WTC11 (cell line): ENCODE data around the gene OSTC. TPM values are rescaled to one million over a fixed set of nuclear protein-coding genes. Genes with fewer than 3 reads are reported as not detected.

Source experiments
- ATAC-seq: fragments of 200-7000 bp; cut with Tn5 transposase; 2 replicates; pipeline ENCODE4 v1.10.0; 2021; ENCODE audit warnings: mild to moderate bottlenecking, moderate library complexity
- CTCF ChIA-PET: fragments of 300-600 bp; sonication (Branson Sonifier 250); formaldehyde crosslinking; loops from one replicate; lab custom pipeline; 2021; ENCODE audit warnings: antibody characterized with exemption; lab: Charles Lee
- POLR2A ChIA-PET: fragments of 350-600 bp; sonication (Branson Sonifier 250); formaldehyde crosslinking; loops from one replicate; lab custom pipeline; 2021; ENCODE audit warnings: antibody characterized with exemption; lab: Charles Lee
- DNase-seq: peaks from one replicate; pipeline ENCODE4 v3.0.0; 2021; ENCODE audit warnings: low spot score
- H3K27ac Mint-ChIP-seq: 2 replicates; pipeline ENCODE4 v1.8.0; 2021; ENCODE audit warnings: mixed read lengths
- H3K27me3 Mint-ChIP-seq: 2 replicates; pipeline ENCODE4 v1.8.0; 2021; ENCODE audit warnings: low read depth, mild to moderate bottlenecking, moderate library complexity, mixed read lengths
- H3K36me3 Mint-ChIP-seq: 2 replicates; pipeline ENCODE4 v1.8.0; 2021; ENCODE audit warnings: mixed read lengths
- H3K4me1 Mint-ChIP-seq: 2 replicates; pipeline ENCODE4 v1.8.0; 2022; ENCODE audit warnings: mixed read lengths
- H3K4me3 Mint-ChIP-seq: 2 replicates; pipeline ENCODE4 v1.8.0; 2021; ENCODE audit warnings: mild to moderate bottlenecking, moderate library complexity, mixed read lengths
- H3K9me3 Mint-ChIP-seq: 2 replicates; pipeline ENCODE4 v1.8.0; 2021; ENCODE audit warnings: mixed read lengths
- AFF4 ChIP-seq: sonication (generic); formaldehyde crosslinking; IDR thresholded peaks from 2 replicates; pipeline ENCODE4 v1.8.1; 2023; ENCODE audit warnings: mild to moderate bottlenecking, missing genetic modification reagents, borderline replicate concordance
- ARID4B ChIP-seq: sonication (generic); formaldehyde crosslinking; IDR thresholded peaks from 2 replicates; pipeline ENCODE4 v1.8.0; 2023; ENCODE audit warnings: missing genetic modification reagents, mild to moderate bottlenecking, borderline replicate concordance
- ATF1 ChIP-seq: sonication (generic); formaldehyde crosslinking; IDR thresholded peaks from 2 replicates; pipeline ENCODE4 v1.8.1; 2023; ENCODE audit warnings: mild to moderate bottlenecking, moderate library complexity, missing genetic modification reagents
- ATF3 ChIP-seq: sonication (generic); formaldehyde crosslinking; conservative IDR thresholded peaks from 2 replicates; pipeline ENCODE4 v1.8.1; 2022; ENCODE audit warnings: mild to moderate bottlenecking, missing genetic modification reagents
- E2F1 ChIP-seq: sonication (generic); formaldehyde crosslinking; IDR thresholded peaks from 2 replicates; pipeline ENCODE4 v1.8.0; 2022; ENCODE audit warnings: mild to moderate bottlenecking, missing genetic modification reagents
- IRF1 ChIP-seq: sonication (generic); formaldehyde crosslinking; IDR thresholded peaks from 2 replicates; pipeline ENCODE4 v1.8.0; 2023; ENCODE audit warnings: missing genetic modification reagents
- NR1H2 ChIP-seq: sonication (generic); formaldehyde crosslinking; IDR thresholded peaks from 2 replicates; pipeline ENCODE4 v1.9.0; 2021; ENCODE audit warnings: mild to moderate bottlenecking, moderate library complexity, missing genetic modification reagents
- NR3C1 ChIP-seq: sonication (generic); formaldehyde crosslinking; conservative IDR thresholded peaks from 2 replicates; pipeline ENCODE4 v1.8.1; 2023; ENCODE audit warnings: low read depth, mild to moderate bottlenecking, missing genetic modification reagents
- PRDM15 ChIP-seq: sonication (generic); formaldehyde crosslinking; IDR thresholded peaks from 2 replicates; pipeline ENCODE4 v1.8.0; 2022; ENCODE audit warnings: missing genetic modification reagents
- PREB ChIP-seq: sonication (generic); formaldehyde crosslinking; IDR thresholded peaks from 2 replicates; pipeline ENCODE4 v1.8.1; 2022; ENCODE audit warnings: mild to moderate bottlenecking, missing genetic modification reagents, moderate library complexity, borderline replicate concordance
- TEAD4 ChIP-seq: sonication (generic); formaldehyde crosslinking; IDR thresholded peaks from 2 replicates; pipeline ENCODE4 v1.8.0; 2022; ENCODE audit warnings: mild to moderate bottlenecking, missing genetic modification reagents
- USF1 ChIP-seq: sonication (generic); formaldehyde crosslinking; IDR thresholded peaks from 2 replicates; pipeline ENCODE4 v1.8.0; 2022; ENCODE audit warnings: mild to moderate bottlenecking, missing genetic modification reagents
- ZNF219 ChIP-seq: sonication (generic); formaldehyde crosslinking; IDR thresholded peaks from 2 replicates; pipeline ENCODE4 v1.8.0; 2023; ENCODE audit warnings: missing genetic modification reagents, mild to moderate bottlenecking, borderline replicate concordance
- ZNF512 ChIP-seq: sonication (generic); formaldehyde crosslinking; IDR thresholded peaks from 2 replicates; pipeline ENCODE4 v1.8.1; 2022; ENCODE audit warnings: missing genetic modification reagents, borderline replicate concordance
- ZNF671 ChIP-seq: fragments of 250-450 bp; sonication (Bioruptor Pico); IDR thresholded peaks from 2 replicates; pipeline ENCODE4 v1.8.0; 2021; ENCODE audit warnings: mild to moderate bottlenecking
- total RNA-seq: library from RNA; stranded (reverse); gene quantifications from 3 replicates; pipeline ENCODE4 v1.2.3, GENCODE V29; 2021

The OSTC gene
- total RNA-seq, 1 experiment from 2014 or later: 132 TPM

- no peak for TF ChIP-seq TEAD4 (CRISPR knock-in tag)
- TF ChIP-seq IRF1: no peak
Observed at GRCh38 chr4:108662629-108663028, 12.2 kb downstream of the OSTC start.

GRCh38 chr4:108674356-108674977 lies 24.1 kb downstream of the OSTC start:
- Mint-ChIP-seq H3K27me3 (no peaks in the 10 kb centered on the region), H3K36me3 (peaks cover 10% of the 10 kb centered on the region), H3K4me3 (no peak overlapping the region), H3K4me1 (no peaks in the 10 kb centered on the region), H3K27ac (no peak overlapping the region), H3K9me3 (peaks cover 4% of the 10 kb centered on the region; the same call in 1 of the 2 replicates)
- ATAC-seq (no peak), DNase-seq (no peak)
- ChIA-PET CTCF (interaction anchor here (1.1 kb wide), 1 partner anchor 619 kb away, joined by 4 read pairs; no protein-coding TSS in a partner anchor), POLR2A (no interaction called here)
- TF ChIP-seq USF1 (CRISPR knock-in tag): no peak
- TF ChIP-seq E2F1 (CRISPR knock-in tag): no peak
- TF ChIP-seq NR1H2 (CRISPR knock-in tag): no peak
- no peak for TF ChIP-seq NR3C1 (CRISPR knock-in tag)
- no peak for TF ChIP-seq ZNF219
- no peak for TF ChIP-seq ATF1 (CRISPR knock-in tag)
- no peak for TF ChIP-seq ARID4B
- no peak for TF ChIP-seq ZNF671 (CRISPR knock-in tag)
- TF ChIP-seq PREB (CRISPR knock-in tag): no peak
- no peak for TF ChIP-seq ZNF512 (CRISPR knock-in tag)
- no peak for TF ChIP-seq PRDM15 (CRISPR knock-in tag)
- no peak for TF ChIP-seq AFF4 (CRISPR knock-in tag)
- no peak for TF ChIP-seq ATF3 (CRISPR knock-in tag)

More at GRCh38 chr4:108662629-108663028, 12.2 kb downstream of the OSTC start:
- Mint-ChIP-seq H3K27me3 (no peaks in the 10 kb centered on the region), H3K27ac (no peak overlapping the region), H3K4me3 (no peak overlapping the region), H3K4me1 (no peaks in the 10 kb centered on the region), H3K36me3 (peaks cover 46% of the 10 kb centered on the region), H3K9me3 (no peaks in the 10 kb centered on the region)
- CTCF ChIA-PET: no interaction called here
- ATAC-seq: no peak
- no peak for DNase-seq
- POLR2A ChIA-PET: no interaction called here
